KG1 (cell line): Measurements from ENCODE around the gene GSG1L.

Source experiments
- DNase-seq: peaks from one replicate; lab custom pipeline; 2025; lab: John Stamatoyannopoulos, UW

Gene GSG1L

DNA sequence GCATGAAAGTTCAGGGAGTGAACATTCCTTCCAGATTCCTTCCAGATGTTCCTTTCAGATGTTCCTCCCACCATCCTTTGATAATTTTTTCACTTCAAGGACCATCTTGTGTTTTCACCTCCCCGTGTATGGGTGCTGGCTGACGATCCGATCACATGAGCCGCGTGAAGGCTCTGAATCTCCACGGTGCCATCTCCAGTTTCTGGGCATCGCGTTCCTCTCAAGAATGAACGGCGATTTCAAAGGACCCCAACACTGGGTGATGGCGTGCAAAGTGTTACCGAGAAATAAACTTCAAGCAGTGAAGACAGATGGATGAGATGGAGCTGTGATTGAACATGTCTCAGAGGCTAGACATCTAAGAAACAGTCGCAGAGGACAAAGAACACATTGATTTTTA, 245.3 kb downstream of the GSG1L start:
- DNase-seq: no peak

DNA sequence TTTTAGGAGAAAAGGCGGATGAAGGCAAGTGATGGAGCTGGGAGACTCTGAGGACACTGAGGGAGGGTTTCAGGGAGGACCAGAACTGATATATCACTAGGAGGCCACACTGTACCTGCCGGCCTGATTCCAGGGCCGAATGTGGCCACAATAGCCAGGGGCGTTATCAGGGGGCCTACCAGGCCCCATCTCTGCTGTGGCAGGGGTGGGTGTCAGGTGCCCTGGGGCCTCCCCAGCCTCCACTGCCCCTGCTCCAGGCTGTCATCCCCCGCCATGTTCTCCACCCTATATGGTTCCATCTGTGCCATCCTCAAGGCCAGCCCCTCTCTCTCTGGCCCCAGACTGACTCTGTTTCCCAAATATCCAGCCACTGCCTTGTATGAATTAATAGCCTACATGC, 246.5 kb downstream of the GSG1L start:
- no peak for DNase-seq

DNA sequence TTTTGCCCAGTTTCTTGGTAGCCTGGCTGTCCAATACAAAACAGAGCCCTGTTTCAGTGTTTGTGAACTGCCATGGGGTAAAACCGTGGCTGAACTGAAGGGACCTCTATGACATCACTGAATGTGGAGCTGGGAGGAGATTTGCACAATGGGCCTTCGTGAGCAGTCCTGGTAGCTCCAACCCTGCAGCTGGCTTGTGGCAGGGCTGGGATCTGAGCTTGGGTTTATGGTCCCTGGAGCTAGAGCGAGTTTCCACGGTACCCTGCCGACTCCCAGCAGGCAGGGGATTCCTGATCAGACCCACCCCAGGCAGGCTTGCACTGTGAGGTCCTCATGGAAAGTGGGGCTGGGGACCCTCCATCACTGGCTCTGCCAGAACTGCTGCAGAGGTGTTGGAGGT, 247.0 kb downstream of the GSG1L start:
- DNase-seq: no peak

GRCh38 chr16:27813591-27813990, 249.9 kb downstream of the GSG1L start:
- DNase-seq: no peak

- no peak for DNase-seq
Observed at GRCh38 chr16:27811881-27812280, 251.6 kb downstream of the GSG1L start.

DNA sequence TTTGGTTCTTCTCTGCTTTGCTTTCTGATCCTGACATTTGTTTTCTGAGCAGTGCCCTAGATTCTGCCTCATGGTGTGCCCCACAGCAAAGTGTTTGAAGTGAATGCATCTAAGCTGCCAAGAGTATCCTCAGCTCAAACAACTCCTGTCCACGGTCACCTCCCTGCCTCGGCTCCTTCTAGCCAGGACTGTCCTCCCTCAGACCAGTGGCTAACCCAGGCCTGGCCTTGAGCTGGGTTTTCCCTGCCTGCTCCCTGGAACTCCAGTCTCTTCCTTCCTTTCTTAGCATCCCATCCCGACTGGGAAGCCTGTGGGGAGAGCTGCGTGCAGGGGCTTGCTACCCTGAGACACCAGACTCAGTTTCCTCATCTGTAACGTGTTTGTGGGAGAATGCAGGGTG, 256.5 kb downstream of the GSG1L start:
- DNase-seq: no peak

GRCh38 chr16:27806388-27806787, 257.1 kb downstream of the GSG1L start:
- DNase-seq: no peak

DNA sequence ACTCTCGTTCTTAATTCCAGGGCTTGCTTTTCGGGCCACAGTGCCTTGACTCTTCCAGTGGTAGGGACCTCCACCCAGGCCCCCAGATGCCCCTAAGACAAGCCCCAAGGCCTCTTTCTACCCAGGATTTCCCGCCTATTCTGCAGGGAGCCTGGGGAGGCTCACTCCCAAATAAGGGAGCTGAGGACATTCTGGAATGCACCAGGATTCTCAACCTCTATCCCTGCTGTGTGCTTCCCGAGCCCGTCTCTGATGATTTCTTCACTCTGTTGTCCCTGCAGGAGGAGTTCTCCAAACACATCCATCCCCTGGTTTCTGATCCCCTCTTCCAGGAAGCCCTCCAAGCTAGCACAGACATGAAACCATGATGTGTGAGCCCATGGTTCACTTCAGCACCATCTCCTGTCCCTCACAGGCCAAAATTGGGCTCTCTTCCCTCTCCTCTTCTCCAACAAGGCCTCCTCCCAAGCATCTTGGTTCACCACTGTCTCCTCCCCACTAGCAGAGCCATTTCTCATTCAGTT, 257.6 kb downstream of the GSG1L start:
- DNase-seq: no peak

- DNase-seq: no peak
Observed at GRCh38 chr16:27803775-27804549, 259.6 kb downstream of the GSG1L start.

DNA sequence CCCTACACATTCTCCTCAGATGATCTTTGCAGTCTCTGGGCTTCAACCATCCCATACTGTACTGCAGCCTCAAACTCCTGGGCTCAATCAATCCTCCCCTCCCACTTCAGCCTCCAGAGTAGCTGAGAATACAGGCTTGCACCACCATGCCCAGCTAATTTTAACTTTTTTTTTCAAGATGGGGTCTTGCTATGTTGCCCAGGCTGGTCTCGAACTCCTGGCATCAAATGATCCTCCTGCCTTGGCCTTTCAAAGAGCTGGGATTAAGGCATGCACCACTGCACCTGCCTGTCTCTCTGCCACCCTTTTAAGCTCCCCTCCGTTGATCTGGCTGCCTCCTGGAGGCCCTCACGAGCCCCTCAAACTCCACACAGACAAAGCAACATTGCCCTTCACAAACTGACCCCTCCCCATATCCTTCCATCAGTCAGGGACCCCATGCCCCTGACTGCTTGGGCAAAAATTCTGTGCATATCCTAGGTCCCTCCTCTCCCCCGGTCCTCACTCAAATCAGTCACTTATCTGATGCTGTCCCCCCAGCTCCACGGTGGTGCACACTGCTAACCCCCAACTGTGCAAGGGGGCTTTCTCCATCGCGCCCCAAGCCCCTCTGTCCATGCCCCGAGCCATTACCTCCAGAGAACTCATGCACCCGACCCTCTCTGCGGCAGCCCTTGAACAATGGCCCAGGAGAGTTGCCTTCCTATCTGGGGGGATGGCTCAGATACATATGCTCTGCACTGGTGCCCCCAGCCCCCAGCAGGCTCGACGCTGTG, 260.7 kb downstream of the GSG1L start:
- DNase-seq: no peak

DNA sequence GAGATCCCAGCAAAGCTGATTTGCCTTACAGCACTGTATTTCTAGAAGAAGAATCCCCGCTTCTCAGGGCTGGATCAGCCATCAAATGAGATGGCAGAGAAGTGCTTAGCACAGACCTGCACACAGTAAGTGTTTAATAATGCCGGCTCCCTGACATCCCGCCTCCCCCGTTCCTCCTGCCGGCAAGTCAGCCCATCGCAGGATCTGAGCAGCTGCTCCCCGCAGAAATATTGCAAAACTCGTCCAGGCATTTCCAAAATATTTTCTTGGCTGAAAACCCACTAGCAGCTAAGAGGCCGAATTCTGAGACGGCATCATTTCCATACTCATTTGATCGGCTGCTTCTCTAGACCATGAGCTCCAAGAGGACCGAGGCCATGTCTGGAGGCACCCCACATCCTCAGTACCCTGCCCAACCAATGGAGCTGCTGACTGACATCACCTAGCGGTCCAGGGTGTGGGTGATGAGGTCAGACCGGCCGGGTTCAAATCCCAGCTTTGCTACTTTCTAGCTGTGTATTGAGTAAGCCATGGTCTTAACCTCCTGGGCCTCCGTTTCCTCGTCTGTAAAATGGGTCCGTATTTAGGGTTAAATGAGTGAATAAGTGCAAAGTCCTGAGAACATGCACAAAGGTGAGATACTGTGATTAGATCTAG, 262.1 kb downstream of the GSG1L start:
- no peak for DNase-seq

DNA sequence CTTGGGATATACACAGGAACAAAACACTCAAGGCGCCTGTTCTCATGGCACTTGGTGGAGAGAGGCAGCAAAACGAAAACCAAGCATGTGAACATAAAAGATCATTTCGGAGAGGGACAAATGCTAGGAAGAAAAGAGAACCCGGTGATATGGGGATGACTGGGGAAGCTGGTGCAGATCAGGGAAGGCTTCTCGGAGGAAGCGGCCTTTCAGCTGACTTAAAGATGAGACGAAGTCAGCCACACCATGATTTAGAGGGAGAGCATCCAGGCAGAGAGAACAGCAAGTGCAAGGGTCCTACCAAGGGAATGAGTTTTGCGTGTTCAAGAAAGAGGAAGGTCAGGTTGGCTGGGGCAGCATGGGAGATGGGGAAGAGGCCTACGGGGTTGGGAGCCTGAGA, 262.7 kb downstream of the GSG1L start:
- no peak for DNase-seq

DNA sequence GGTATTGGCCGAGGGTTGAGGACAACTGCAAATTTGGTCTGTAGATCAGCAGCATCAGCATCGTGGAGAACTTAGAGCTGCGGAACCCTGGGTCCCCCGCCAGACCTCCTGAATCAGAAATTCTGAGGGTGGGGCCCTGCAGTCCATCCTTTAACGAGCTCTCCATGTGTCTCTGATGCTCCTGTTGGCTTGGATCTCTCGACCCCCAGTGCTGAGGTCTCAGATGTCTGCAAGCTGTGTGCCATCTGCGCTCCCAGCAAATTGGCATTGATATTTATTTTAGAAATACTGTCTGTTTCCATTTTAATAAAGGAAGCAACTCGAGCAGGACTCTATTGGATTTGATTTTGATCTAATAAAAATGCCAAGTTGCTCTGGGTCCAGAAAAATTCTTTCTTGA, 263.6 kb downstream of the GSG1L start:
- no peak for DNase-seq

DNA sequence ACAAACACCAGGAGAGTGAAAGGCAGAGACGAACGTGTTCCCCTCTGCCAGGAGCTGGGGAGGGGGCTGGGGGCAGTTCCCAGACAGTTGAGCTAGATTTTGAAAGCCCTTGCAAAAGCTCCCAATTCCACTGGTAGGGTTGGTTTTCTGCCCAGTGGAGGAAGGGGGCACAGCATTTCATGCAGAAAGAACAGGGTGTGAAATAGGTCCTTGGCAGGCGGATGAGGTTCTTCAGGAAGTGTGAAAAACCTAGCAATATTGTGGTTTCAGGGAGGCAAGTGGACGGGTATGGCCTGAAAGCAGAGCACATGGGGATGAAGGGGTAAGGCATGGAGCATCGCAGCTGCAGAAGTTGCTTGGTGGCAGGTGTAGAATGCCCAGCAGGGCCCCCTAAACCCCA, 265.3 kb downstream of the GSG1L start:
- no peak for DNase-seq

GRCh38 chr16:27795992-27796614, 267.4 kb downstream of the GSG1L start:
- peak; percentile 0 for DNase-seq

DNA sequence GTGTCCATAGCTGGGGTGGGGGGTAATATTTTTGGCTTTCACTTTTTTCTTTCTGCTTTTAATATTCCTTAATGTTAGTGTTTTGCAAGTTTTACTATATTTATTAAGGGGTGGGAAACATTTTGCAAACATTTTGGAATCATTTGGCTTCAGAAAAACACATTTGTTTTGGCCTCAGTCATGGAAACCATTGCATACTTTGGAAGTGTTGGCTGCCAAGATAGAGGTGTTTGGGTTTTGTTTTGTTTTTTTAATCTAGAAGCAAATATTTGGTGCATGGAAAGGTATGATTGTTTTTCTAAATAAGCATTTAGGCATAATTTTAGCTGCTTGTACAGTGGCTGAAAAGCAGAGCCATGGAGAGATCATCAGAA, 270.3 kb downstream of the GSG1L start:
- DNase-seq: no peak

- DNase-seq: no peak
Observed at GRCh38 chr16:27792486-27793248, 270.8 kb downstream of the GSG1L start.

- no peak for DNase-seq
Observed at GRCh38 chr16:27791404-27791719, 272.2 kb downstream of the GSG1L start.

- no peak for DNase-seq
Observed at GRCh38 chr16:27790546-27791403, 272.7 kb downstream of the GSG1L start.

- DNase-seq: no peak
Observed at GRCh38 chr16:27789595-27790241, 273.8 kb downstream of the GSG1L start.
